ENCODE results near the gene DNAJB13.

DNA sequence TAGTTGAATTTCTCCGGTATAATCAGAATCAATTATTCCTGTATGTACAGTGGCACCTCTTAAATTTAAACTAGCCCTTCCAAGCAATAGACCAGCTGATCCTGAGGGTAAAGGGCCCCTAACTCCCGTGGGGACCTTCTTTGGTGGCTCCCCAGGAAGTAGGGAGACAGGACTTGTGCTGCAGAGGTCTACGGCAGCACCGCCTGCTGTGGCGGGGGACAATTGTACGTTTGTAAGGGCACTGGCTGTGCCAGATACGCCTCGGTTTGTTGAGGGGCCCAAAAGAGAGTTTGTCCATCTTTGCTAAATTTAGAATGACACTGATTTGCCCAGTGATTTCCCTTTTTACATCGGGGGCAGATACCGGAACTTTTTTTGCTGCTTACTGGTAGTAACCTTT is 5.9 kb upstream of the DNAJB13 start:
- TF ChIP-seq, protein P1, sequence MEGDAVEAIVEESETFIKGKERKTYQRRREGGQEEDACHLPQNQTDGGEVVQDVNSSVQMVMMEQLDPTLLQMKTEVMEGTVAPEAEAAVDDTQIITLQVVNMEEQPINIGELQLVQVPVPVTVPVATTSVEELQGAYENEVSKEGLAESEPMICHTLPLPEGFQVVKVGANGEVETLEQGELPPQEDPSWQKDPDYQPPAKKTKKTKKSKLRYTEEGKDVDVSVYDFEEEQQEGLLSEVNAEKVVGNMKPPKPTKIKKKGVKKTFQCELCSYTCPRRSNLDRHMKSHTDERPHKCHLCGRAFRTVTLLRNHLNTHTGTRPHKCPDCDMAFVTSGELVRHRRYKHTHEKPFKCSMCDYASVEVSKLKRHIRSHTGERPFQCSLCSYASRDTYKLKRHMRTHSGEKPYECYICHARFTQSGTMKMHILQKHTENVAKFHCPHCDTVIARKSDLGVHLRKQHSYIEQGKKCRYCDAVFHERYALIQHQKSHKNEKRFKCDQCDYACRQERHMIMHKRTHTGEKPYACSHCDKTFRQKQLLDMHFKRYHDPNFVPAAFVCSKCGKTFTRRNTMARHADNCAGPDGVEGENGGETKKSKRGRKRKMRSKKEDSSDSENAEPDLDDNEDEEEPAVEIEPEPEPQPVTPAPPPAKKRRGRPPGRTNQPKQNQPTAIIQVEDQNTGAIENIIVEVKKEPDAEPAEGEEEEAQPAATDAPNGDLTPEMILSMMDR (IDR thresholded peaks at IDR 0.05 in 2 of 3, conservative IDR thresholded peaks at IDR 0.05 in 1 of 3; ENCODE audit: control insufficient read depth in 2 of 3, extremely low read depth in 1 of 3, insufficient read depth in 1 of 3, low read depth in 3 of 3, low read length in 3 of 3) = no peak
- TF ChIP-seq, protein P2, sequence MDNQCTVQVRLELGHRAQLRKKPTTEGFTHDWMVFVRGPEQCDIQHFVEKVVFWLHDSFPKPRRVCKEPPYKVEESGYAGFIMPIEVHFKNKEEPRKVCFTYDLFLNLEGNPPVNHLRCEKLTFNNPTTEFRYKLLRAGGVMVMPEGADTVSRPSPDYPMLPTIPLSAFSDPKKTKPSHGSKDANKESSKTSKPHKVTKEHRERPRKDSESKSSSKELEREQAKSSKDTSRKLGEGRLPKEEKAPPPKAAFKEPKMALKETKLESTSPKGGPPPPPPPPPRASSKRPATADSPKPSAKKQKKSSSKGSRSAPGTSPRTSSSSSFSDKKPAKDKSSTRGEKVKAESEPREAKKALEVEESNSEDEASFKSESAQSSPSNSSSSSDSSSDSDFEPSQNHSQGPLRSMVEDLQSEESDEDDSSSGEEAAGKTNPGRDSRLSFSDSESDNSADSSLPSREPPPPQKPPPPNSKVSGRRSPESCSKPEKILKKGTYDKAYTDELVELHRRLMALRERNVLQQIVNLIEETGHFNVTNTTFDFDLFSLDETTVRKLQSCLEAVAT (IDR thresholded peaks at IDR 0.05) = no peak
- no peak for TF ChIP-seq ATF7 (IDR thresholded peaks at IDR 0.05; ENCODE audit: low read depth)
- TF ChIP-seq MEF2A (IDR thresholded peaks at IDR 0.05; ENCODE audit: insufficient read depth, low read depth, low read length) = no peak
- no peak for TF ChIP-seq TCF12 (IDR thresholded peaks at IDR 0.05; ENCODE audit: low read depth, low read length)
- TF ChIP-seq RAD21 (IDR thresholded peaks at IDR 0.05; ENCODE audit: insufficient read depth, low read depth, low read length) = no peak
- TF ChIP-seq YY1 (IDR thresholded peaks at IDR 0.05; ENCODE audit: low read depth, low read length) = no peak

Measured in GM12878 (cell line).